HL-60 (cell line): Measurements from ENCODE around the gene DNAJA2.

Experiments used
- DNase-seq, 2 experiments: peaks; one replicate each; pipeline ENCODE4 v3.0.0-alpha.2; 2010 to 2020; ENCODE audit warnings: low read depth in 1 of 2, low spot score in 1 of 2
- H3K27ac ChIP-seq: fragments of 250-450 bp; sonication (Bioruptor Pico); replicated peaks from 2 replicates; pipeline ENCODE4 v1.5.1; 2020; ENCODE audit warnings: mild to moderate bottlenecking, moderate library complexity
- H3K27me3 ChIP-seq: fragments of 250-450 bp; sonication (Bioruptor Pico); 2 replicates; pipeline ENCODE4 v1.5.1; 2021; ENCODE audit warnings: mild to moderate bottlenecking, moderate library complexity; ENCODE audit not compliant: insufficient read depth, poor library complexity, severe bottlenecking
- H3K4me3 ChIP-seq: replicated peaks from 2 replicates; pipeline ENCODE4 v1.5.1; 2011; ENCODE audit warnings: mild to moderate bottlenecking, control low read depth, low read length; ENCODE audit not compliant: insufficient read depth
- CTCF ChIP-seq: IDR thresholded peaks from one replicate; pipeline ENCODE4 v1.5.1; 2011; ENCODE audit warnings: low read length, control low read depth, inconsistent platforms; ENCODE audit not compliant: insufficient read depth
- GABPA ChIP-seq: IDR thresholded peaks from 2 replicates; pipeline ENCODE4 v1.6.1; 2012; ENCODE audit warnings: low read depth
- POLR2AphosphoS5 ChIP-seq: IDR thresholded peaks from 2 replicates; pipeline ENCODE4 v1.6.1; 2012; ENCODE audit warnings: low read depth
- REST ChIP-seq: IDR thresholded peaks from 2 replicates; pipeline ENCODE4 v1.6.1; 2012; ENCODE audit warnings: low read depth; ENCODE audit not compliant: insufficient replicate concordance
- SPI1 ChIP-seq: IDR thresholded peaks from 2 replicates; pipeline ENCODE4 v1.6.1; 2012; ENCODE audit warnings: low read depth, mild to moderate bottlenecking, borderline replicate concordance

The DNAJA2 gene

GRCh38 chr16:46929378-46930332, 43.8 kb downstream of the DNAJA2 start:
- Histone ChIP-seq H3K4me3 (no peak overlapping the region), H3K27me3 (no peaks in the 10 kb centered on the region), H3K27ac (no peak overlapping the region)
- TF ChIP-seq CTCF = peak; percentile 90
- TF ChIP-seq POLR2AphosphoS5 = no peak
- DNase-seq = peak; percentile 35 to 61

GRCh38 chr16:46928811-46929210, 44.7 kb downstream of the DNAJA2 start:
- TF ChIP-seq CTCF (no peak), GABPA (no peak), SPI1 (no peak), REST (no peak), POLR2AphosphoS5 (no peak)
- Histone ChIP-seq H3K27ac (no peak overlapping the region), H3K4me3 (no peak overlapping the region), H3K27me3 (no peaks in the 10 kb centered on the region)
- no peak for DNase-seq

- H3K27me3 ChIP-seq = no peaks in the 10 kb centered on the region
- H3K27ac ChIP-seq = no peak overlapping the region
- no peak for DNase-seq
- H3K4me3 ChIP-seq = no peak overlapping the region
- TF ChIP-seq CTCF (no peak), POLR2AphosphoS5 (no peak), REST (no peak), SPI1 (no peak), GABPA (no peak)
Observed at GRCh38 chr16:46927273-46927672, 46.2 kb downstream of the DNAJA2 start.
